HG03066 (cell line): ENCODE measurements around the gene NDE1.
A peak's percentile ranks its signal among the peaks of the same experiment; 100 is the strongest.

Source experiments
- ATAC-seq: cut with Tn5 transposase; IDR thresholded peaks from one replicate; pipeline ENCODE4 v1.9.1; 2021; ENCODE audit warnings: low read depth; ENCODE audit not compliant: unreplicated experiment

NDE1 gene

DNA sequence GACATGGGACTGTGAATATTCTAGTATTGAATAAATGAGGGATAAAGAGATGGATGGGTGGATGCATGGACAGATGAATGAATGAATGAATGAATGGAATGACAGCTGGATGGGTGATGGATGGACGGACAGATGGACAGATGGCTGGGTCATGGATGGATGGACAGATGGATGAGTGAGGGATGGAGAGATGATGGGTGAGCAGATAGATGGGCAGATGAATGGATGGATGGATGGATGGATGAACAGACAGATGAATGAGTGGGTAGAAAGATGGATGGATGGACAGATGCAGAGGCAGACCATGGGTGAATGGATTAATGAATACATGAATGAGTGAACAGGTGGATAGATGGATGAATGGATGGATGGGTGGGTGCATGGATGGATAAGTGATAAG is 110.1 kb downstream of the NDE1 start:
- no peak for ATAC-seq

- ATAC-seq: no peak
Observed at GRCh38 chr16:15764112-15764511, 114.1 kb downstream of the NDE1 start.

- no peak for ATAC-seq
Observed at GRCh38 chr16:15765116-15765515, 115.1 kb downstream of the NDE1 start.

DNA sequence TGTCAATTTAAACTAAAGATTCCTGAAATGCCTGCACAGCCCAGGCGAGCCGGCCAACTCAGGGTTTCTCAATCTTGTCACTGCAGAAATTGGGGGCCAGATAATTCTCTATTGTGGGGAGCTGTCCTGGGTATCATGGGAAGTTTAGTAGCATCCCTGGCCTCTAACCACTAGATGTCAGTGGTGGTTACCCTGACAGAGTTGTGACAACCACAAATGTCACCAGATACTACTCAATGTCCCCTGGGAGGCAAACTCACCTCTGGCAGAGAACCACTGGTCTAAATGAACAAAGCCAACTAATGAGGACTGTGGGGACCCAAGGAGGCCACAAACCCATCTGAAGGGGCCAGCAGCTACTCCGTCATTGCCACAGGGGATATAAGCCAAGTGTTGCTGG is 115.8 kb downstream of the NDE1 start:
- peak; percentile 76 for ATAC-seq

DNA sequence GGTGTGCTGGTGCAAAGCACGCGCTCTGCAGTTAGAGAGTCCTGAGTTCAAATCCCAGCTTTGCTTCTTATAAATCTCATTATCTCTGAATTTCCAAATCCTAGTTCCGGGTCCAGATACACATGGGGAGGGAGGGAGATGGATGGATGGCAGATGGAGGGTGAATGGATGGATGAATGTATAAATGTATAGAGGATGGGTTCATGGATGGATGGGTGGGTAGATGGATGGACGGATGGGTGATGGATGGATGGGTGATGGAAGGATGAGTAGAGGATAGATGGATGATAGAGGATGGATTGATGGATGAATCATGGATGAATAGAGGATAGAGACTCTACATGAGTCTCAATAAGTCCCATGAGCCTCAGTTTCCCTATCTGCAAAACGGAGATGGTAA is 116.9 kb downstream of the NDE1 start:
- no peak for ATAC-seq

DNA sequence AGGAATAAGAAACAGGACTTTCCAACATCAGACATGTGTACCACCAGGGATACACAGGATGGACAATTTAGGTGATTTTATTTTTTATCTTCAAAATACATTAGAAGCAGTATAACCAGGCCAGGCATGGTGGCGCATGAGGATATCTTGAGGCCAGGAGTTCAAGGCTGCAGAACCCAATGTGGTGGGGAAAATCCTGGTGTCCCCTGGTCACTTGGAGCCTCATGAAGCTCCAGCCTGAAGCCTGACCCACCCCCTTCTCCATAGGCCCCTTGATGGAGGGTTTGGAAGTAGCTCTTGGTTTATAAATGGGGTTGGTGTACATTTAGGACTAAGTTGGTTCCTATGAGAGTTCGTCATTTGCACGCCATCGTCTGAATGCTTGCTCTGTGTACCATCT is 118.2 kb downstream of the NDE1 start:
- ATAC-seq: no peak

GRCh38 chr16:15769239-15769638 is 119.2 kb downstream of the NDE1 start:
- no peak for ATAC-seq

GRCh38 chr16:15770107-15770506 is 120.1 kb downstream of the NDE1 start:
- no peak for ATAC-seq

DNA sequence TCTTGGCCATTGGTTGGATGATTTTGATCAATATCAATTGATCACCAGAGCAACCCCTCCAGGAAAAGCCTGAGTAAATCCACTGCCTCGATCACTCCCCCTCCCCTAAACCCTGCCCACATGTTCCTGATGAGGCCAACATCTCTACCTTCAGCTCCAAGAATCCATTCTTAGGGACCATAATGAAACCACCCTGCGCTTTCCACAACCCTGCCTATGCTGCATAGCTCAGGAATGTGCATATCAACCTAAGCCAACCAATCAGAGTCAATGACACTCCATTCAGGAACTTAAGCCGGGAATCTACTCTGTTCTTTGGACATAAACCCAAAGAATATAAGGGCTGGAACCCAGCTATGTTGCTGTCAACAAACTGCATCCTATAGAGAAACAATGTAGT is 120.5 kb downstream of the NDE1 start:
- ATAC-seq: no peak

- no peak for ATAC-seq
Observed at GRCh38 chr16:15771694-15772093, 121.6 kb downstream of the NDE1 start.

- ATAC-seq: no peak
Observed at GRCh38 chr16:15772579-15773293, 122.7 kb downstream of the NDE1 start.

DNA sequence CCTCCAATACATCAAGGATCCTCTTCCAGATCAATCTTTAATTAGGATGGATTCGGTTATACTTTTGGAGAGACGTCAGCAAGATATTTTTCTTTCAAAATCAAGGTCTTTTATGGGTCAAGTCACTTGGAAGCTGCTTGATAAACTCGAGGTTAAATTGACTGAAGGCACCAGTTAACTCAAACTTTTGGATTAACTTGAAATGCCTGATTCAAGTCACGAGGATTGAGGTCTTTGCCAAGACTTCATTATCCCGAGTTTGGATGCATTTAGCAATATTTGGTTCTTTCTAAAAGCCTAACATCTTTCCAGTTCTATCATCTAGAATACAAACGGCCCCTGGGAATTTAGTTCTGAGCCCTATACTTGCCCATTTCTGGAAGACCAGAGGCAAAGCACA is 123.9 kb downstream of the NDE1 start:
- no peak for ATAC-seq

DNA sequence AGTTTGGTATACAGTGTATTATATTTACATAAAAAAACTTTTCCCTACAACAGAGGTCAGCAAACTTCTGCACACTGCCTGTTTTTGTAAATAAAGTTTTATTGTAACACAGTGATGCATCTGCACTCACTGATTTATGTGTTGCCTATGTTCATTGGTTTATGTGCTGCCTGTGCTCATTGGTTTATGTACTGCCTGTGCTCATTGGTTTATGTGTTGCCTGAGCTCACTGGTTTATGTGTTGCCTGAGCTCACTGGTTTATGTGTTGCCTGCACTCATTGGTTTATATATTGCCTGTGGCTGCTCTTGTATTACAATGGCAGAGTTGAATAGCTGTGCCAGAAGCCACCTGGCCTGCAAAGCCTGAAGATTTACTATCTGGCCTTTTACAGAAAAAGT is 125.2 kb downstream of the NDE1 start:
- no peak for ATAC-seq

GRCh38 chr16:15775663-15776304 is 125.7 kb downstream of the NDE1 start:
- ATAC-seq: no peak
